WTC11 (cell line): ENCODE measurements around the gene TIMP2. TPM values are rescaled to one million over a fixed set of nuclear protein-coding genes. Genes with fewer than 3 reads are reported as not detected.

Experiments
- ATAC-seq: fragments of 200-7000 bp; cut with Tn5 transposase; 2 replicates; pipeline ENCODE4 v1.10.0; 2021; ENCODE audit warnings: mild to moderate bottlenecking, moderate library complexity
- CTCF ChIA-PET: fragments of 300-600 bp; sonication (Branson Sonifier 250); formaldehyde crosslinking; loops from one replicate; lab custom pipeline; 2021; ENCODE audit warnings: antibody characterized with exemption; lab: Charles Lee
- POLR2A ChIA-PET: fragments of 350-600 bp; sonication (Branson Sonifier 250); formaldehyde crosslinking; loops from one replicate; lab custom pipeline; 2021; ENCODE audit warnings: antibody characterized with exemption; lab: Charles Lee
- DNase-seq: peaks from one replicate; pipeline ENCODE4 v3.0.0; 2021; ENCODE audit warnings: low spot score
- H3K27ac Mint-ChIP-seq: 2 replicates; pipeline ENCODE4 v1.8.0; 2021; ENCODE audit warnings: mixed read lengths
- H3K27me3 Mint-ChIP-seq: 2 replicates; pipeline ENCODE4 v1.8.0; 2021; ENCODE audit warnings: low read depth, mild to moderate bottlenecking, moderate library complexity, mixed read lengths
- H3K36me3 Mint-ChIP-seq: 2 replicates; pipeline ENCODE4 v1.8.0; 2021; ENCODE audit warnings: mixed read lengths
- H3K4me1 Mint-ChIP-seq: 2 replicates; pipeline ENCODE4 v1.8.0; 2022; ENCODE audit warnings: mixed read lengths
- H3K4me3 Mint-ChIP-seq: 2 replicates; pipeline ENCODE4 v1.8.0; 2021; ENCODE audit warnings: mild to moderate bottlenecking, moderate library complexity, mixed read lengths
- H3K9me3 Mint-ChIP-seq: 2 replicates; pipeline ENCODE4 v1.8.0; 2021; ENCODE audit warnings: mixed read lengths
- ARID4B ChIP-seq: sonication (generic); formaldehyde crosslinking; IDR thresholded peaks from 2 replicates; pipeline ENCODE4 v1.8.0; 2023; ENCODE audit warnings: missing genetic modification reagents, mild to moderate bottlenecking, borderline replicate concordance
- ATF2 ChIP-seq: sonication (generic); formaldehyde crosslinking; IDR thresholded peaks from 2 replicates; pipeline ENCODE4 v1.8.1; 2022; ENCODE audit warnings: low read depth, missing genetic modification reagents, borderline replicate concordance
- ATF6 ChIP-seq: sonication (generic); formaldehyde crosslinking; IDR thresholded peaks from 2 replicates; pipeline ENCODE4 v1.8.1; 2023; ENCODE audit warnings: mild to moderate bottlenecking, missing genetic modification reagents
- CTCF ChIP-seq: fragments of 200-600 bp; IDR thresholded peaks from 2 replicates; pipeline ENCODE4 v1.8.0; 2022; ENCODE audit warnings: antibody characterized with exemption
- ELF4 ChIP-seq: sonication (generic); formaldehyde crosslinking; IDR thresholded peaks from 2 replicates; pipeline ENCODE4 v1.8.1; 2022; ENCODE audit warnings: low read depth, mild to moderate bottlenecking, moderate library complexity, missing genetic modification reagents
- GRHL2 ChIP-seq: fragments of 250-450 bp; sonication (Bioruptor Pico); IDR thresholded peaks from 2 replicates; pipeline ENCODE4 v1.8.0; 2022; ENCODE audit warnings: mild to moderate bottlenecking, moderate library complexity; ENCODE audit not compliant: insufficient replicate concordance, severe bottlenecking
- GTF2I ChIP-seq: fragments of 250-450 bp; sonication (Bioruptor Pico); conservative IDR thresholded peaks from 2 replicates; pipeline ENCODE4 v1.4.0; 2021; ENCODE audit warnings: mild to moderate bottlenecking
- JUN ChIP-seq: sonication (generic); formaldehyde crosslinking; IDR thresholded peaks from 2 replicates; pipeline ENCODE4 v1.8.0; 2023; ENCODE audit warnings: mild to moderate bottlenecking, missing genetic modification reagents
- NFATC4 ChIP-seq: fragments of 250-450 bp; sonication (Bioruptor Pico); IDR thresholded peaks from 2 replicates; pipeline ENCODE4 v1.9.0; 2021; ENCODE audit warnings: mild to moderate bottlenecking
- SP1 ChIP-seq: sonication (generic); formaldehyde crosslinking; conservative IDR thresholded peaks from 2 replicates; pipeline ENCODE4 v1.8.1; 2022; ENCODE audit warnings: missing genetic modification reagents
- STAT6 ChIP-seq: sonication (generic); formaldehyde crosslinking; conservative IDR thresholded peaks from 2 replicates; pipeline ENCODE4 v1.8.1; 2023; ENCODE audit warnings: mild to moderate bottlenecking, low read depth, missing genetic modification reagents, moderate library complexity
- ZNF281 ChIP-seq: sonication (generic); formaldehyde crosslinking; IDR thresholded peaks from 2 replicates; pipeline ENCODE4 v1.8.0; 2023; ENCODE audit warnings: mild to moderate bottlenecking, missing genetic modification reagents
- ZNF416 ChIP-seq: fragments of 250-450 bp; sonication (Bioruptor Pico); IDR thresholded peaks from 2 replicates; pipeline ENCODE4 v1.9.0; 2021; ENCODE audit warnings: mild to moderate bottlenecking, inconsistent platforms
- total RNA-seq: library from RNA; stranded (reverse); gene quantifications from 3 replicates; pipeline ENCODE4 v1.2.3, GENCODE V29; 2021

Gene TIMP2
- total RNA-seq, 1 experiment from 2014 or later: 37.1 TPM

- Mint-ChIP-seq H3K27ac (peak overlapping the region; percentile 41; the same call in 1 of the 2 replicates), H3K36me3 (no peaks in the 10 kb centered on the region), H3K4me3 (no peak overlapping the region)
Measured at GRCh38 chr17:78884876-78885667, 40.1 kb downstream of the TIMP2 start.

More at GRCh38 chr17:78884876-78885667, 40.1 kb downstream of the TIMP2 start:
- POLR2A ChIA-PET: no interaction called here
- ATAC-seq (no peak), DNase-seq (no peak)
- Mint-ChIP-seq H3K9me3 (no peaks in the 10 kb centered on the region), H3K27me3 (no peaks in the 10 kb centered on the region), H3K4me1 (peaks cover 21% of the 10 kb centered on the region)
- CTCF ChIA-PET: interaction anchor here (0.9 kb wide), 1 partner anchor 19 kb away, joined by 4 read pairs; no protein-coding TSS in a partner anchor
- no peak for TF ChIP-seq GTF2I (CRISPR knock-in tag)
- TF ChIP-seq ARID4B (CRISPR knock-in tag): no peak
- no peak for TF ChIP-seq ELF4 (CRISPR knock-in tag)
- TF ChIP-seq ZNF416 (CRISPR knock-in tag): no peak
- no peak for TF ChIP-seq ZNF281 (CRISPR knock-in tag)
- TF ChIP-seq CTCF: no peak
- no peak for TF ChIP-seq ATF6 (CRISPR knock-in tag)
- TF ChIP-seq ATF2 (CRISPR knock-in tag): no peak
- no peak for TF ChIP-seq JUN
- no peak for TF ChIP-seq GRHL2
- no peak for TF ChIP-seq STAT6 (CRISPR knock-in tag)
- no peak for TF ChIP-seq NFATC4
- no peak for TF ChIP-seq SP1 (CRISPR knock-in tag)
